SK-N-SH treated with all-trans-retinoic acid at 6 μM for 48 hours (cell line): ENCODE data around the gene TRAF7.

Source experiments
- ATAC-seq: fragments of 200-7000 bp; cut with Tn5 transposase; 3 replicates; pipeline ENCODE4 v1.9.1; 2020; ENCODE audit warnings: mild to moderate bottlenecking, moderate library complexity
- ARNTL ChIP-seq: fragments of 450-650 bp; formaldehyde crosslinking; IDR thresholded peaks from 2 replicates; pipeline ENCODE4 v1.5.0; 2020; ENCODE audit warnings: low read depth, mild to moderate bottlenecking, moderate library complexity, borderline replicate concordance
- BACH2 ChIP-seq: fragments of 250-450 bp; sonication (Bioruptor Pico); IDR thresholded peaks from 2 replicates; pipeline ENCODE4 v1.9.0; 2021; ENCODE audit warnings: mild to moderate bottlenecking, borderline replicate concordance
- CREB5 ChIP-seq: fragments of 250-450 bp; sonication (Bioruptor Pico); IDR thresholded peaks from 2 replicates; pipeline ENCODE4 v1.5.1; 2020; ENCODE audit warnings: low read depth, mild to moderate bottlenecking, moderate library complexity
- CSDC2 ChIP-seq: fragments of 250-450 bp; sonication (Bioruptor Pico); IDR thresholded peaks from 2 replicates; pipeline ENCODE4 v1.5.0; 2020; ENCODE audit warnings: mild to moderate bottlenecking, moderate library complexity
- CSRNP3 ChIP-seq: fragments of 250-450 bp; sonication (Bioruptor Pico); IDR thresholded peaks from 2 replicates; pipeline ENCODE4 v1.5.1; 2021; ENCODE audit warnings: mild to moderate bottlenecking, moderate library complexity
- ESRRG ChIP-seq: fragments of 250-450 bp; sonication (Bioruptor Pico); IDR thresholded peaks from 2 replicates; pipeline ENCODE4 v1.6.1; 2021; ENCODE audit warnings: mild to moderate bottlenecking
- OSR1 ChIP-seq: fragments of 250-450 bp; sonication (Bioruptor Pico); IDR thresholded peaks from 2 replicates; pipeline ENCODE4 v1.8.0; 2022; ENCODE audit warnings: moderate library complexity, mild to moderate bottlenecking, inconsistent platforms
- PATZ1 ChIP-seq: fragments of 250-450 bp; sonication (Bioruptor Pico); IDR thresholded peaks from 2 replicates; pipeline ENCODE4 v1.8.0; 2020; ENCODE audit warnings: mild to moderate bottlenecking, moderate library complexity, borderline replicate concordance
- POU6F1 ChIP-seq: fragments of 250-450 bp; sonication (Bioruptor Pico); IDR thresholded peaks from 2 replicates; pipeline ENCODE4 v1.8.0; 2021; ENCODE audit warnings: low read depth, mild to moderate bottlenecking, moderate library complexity, borderline replicate concordance
- PPARA ChIP-seq: fragments of 250-450 bp; sonication (Bioruptor Pico); IDR thresholded peaks from 2 replicates; pipeline ENCODE4 v1.5.0; 2020; ENCODE audit warnings: mild to moderate bottlenecking, borderline replicate concordance
- SNAI2 ChIP-seq: fragments of 250-450 bp; sonication (Bioruptor Pico); IDR thresholded peaks from 2 replicates; pipeline ENCODE4 v1.5.0; 2020; ENCODE audit warnings: mild to moderate bottlenecking, moderate library complexity
- TCF4 ChIP-seq: fragments of 250-450 bp; sonication (Bioruptor Pico); IDR thresholded peaks from 2 replicates; pipeline ENCODE4 v1.8.0; 2021; ENCODE audit warnings: mild to moderate bottlenecking, moderate library complexity, borderline replicate concordance
- TOX ChIP-seq: fragments of 250-450 bp; sonication (Bioruptor Pico); IDR thresholded peaks from 2 replicates; pipeline ENCODE4 v1.8.0; 2021; ENCODE audit warnings: mild to moderate bottlenecking, moderate library complexity, borderline replicate concordance
- TSHZ2 ChIP-seq: fragments of 250-450 bp; sonication (Bioruptor Pico); IDR thresholded peaks from 2 replicates; pipeline ENCODE4 v1.5.0; 2020; ENCODE audit warnings: mild to moderate bottlenecking, moderate library complexity
- ZC3H10 ChIP-seq: fragments of 250-450 bp; sonication (Bioruptor Pico); IDR thresholded peaks from 2 replicates; pipeline ENCODE4 v1.5.1; 2021; ENCODE audit warnings: mild to moderate bottlenecking, moderate library complexity
- ZFP3 ChIP-seq: fragments of 250-450 bp; sonication (Bioruptor Pico); IDR thresholded peaks from 2 replicates; pipeline ENCODE4 v1.5.0; 2020; ENCODE audit warnings: mild to moderate bottlenecking, moderate library complexity
- ZNF565 ChIP-seq: fragments of 450-650 bp; formaldehyde crosslinking; conservative IDR thresholded peaks from 2 replicates; pipeline ENCODE4 v1.5.0; 2020; ENCODE audit warnings: low read depth, mild to moderate bottlenecking, moderate library complexity
- ZNF70 ChIP-seq: fragments of 450-650 bp; formaldehyde crosslinking; IDR thresholded peaks from 2 replicates; pipeline ENCODE4 v1.5.0; 2020; ENCODE audit warnings: mild to moderate bottlenecking, moderate library complexity
- ZNF8 ChIP-seq: fragments of 450-650 bp; formaldehyde crosslinking; IDR thresholded peaks from 2 replicates; pipeline ENCODE4 v1.5.0; 2020; ENCODE audit warnings: mild to moderate bottlenecking, moderate library complexity

The TRAF7 gene

GRCh38 chr16:2212362-2213324, 57.1 kb downstream of the TRAF7 start:
- ATAC-seq, result no peak
- TF ChIP-seq ZNF70, result no peak
- TF ChIP-seq ZNF565 (CRISPR knock-in tag), result no peak
- TF ChIP-seq CSRNP3 (CRISPR knock-in tag), result no peak
- no peak for TF ChIP-seq TOX
- TF ChIP-seq OSR1 (CRISPR knock-in tag), result no peak
- no peak for TF ChIP-seq TSHZ2
- TF ChIP-seq CSDC2 (CRISPR knock-in tag), result no peak
- TF ChIP-seq ZNF8, result no peak
- no peak for TF ChIP-seq POU6F1
- no peak for TF ChIP-seq ZFP3 (CRISPR knock-in tag)
- TF ChIP-seq PATZ1 (CRISPR knock-in tag), result no peak
- TF ChIP-seq ARNTL (CRISPR knock-in tag), result no peak
- no peak for TF ChIP-seq SNAI2 (CRISPR knock-in tag)
- no peak for TF ChIP-seq ESRRG (CRISPR knock-in tag)
- no peak for TF ChIP-seq BACH2
- no peak for TF ChIP-seq CREB5
- no peak for TF ChIP-seq PPARA (CRISPR knock-in tag)
- no peak for TF ChIP-seq TCF4 (CRISPR knock-in tag)
- TF ChIP-seq ZC3H10 (CRISPR knock-in tag), result no peak

GRCh38 chr16:2213817-2214718, 58.5 kb downstream of the TRAF7 start:
- no peak for TF ChIP-seq TOX
- TF ChIP-seq ZC3H10 (CRISPR knock-in tag), result no peak
- no peak for TF ChIP-seq POU6F1
- no peak for TF ChIP-seq ZNF8
- no peak for TF ChIP-seq CSRNP3 (CRISPR knock-in tag)
- no peak for TF ChIP-seq TCF4 (CRISPR knock-in tag)
- no peak for TF ChIP-seq BACH2
- no peak for ATAC-seq
